GM18511 (cell line): Measurements from ENCODE around the gene PKLR.
"Not testable (repeated sequence)": the region's sequence is repeated elsewhere in the genome, so short reads cannot be mapped to it uniquely, and the experiment has no call there.

ENCODE experiments used
- ATAC-seq: cut with Tn5 transposase; IDR thresholded peaks from one replicate; pipeline ENCODE4 v1.9.1; 2021; ENCODE audit warnings: mild to moderate bottlenecking, moderate library complexity; ENCODE audit not compliant: unreplicated experiment

PKLR gene

DNA sequence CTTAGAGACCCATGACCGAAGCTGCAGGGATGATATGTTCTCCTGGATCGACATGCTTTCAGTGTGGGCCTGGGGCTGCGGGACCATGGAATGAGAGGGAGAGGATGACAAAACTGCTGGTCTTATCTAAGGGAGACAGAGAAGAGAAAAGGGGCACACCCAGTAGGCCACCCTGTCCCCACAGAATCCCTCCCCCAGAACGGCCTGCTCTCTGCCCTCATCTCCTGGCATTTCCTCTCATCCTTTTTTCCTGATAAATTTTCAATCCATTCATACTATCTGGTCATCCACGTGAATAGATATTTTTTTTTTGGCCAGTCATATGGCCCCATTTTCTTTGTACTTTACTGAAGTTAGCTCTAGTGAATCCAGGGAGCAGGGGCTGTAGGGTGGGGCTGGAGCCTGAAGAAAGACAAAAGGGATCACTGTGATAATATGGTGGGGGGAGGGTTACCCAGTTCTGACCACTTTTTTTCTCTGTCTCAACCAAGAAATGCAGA lies at the start of gene PKLR:
Gene PKLR (minus strand): TSS at position 97 of the 500 bp plus-strand sequence. CDS start 43 bp downstream, at position 54.
- no peak for ATAC-seq

DNA sequence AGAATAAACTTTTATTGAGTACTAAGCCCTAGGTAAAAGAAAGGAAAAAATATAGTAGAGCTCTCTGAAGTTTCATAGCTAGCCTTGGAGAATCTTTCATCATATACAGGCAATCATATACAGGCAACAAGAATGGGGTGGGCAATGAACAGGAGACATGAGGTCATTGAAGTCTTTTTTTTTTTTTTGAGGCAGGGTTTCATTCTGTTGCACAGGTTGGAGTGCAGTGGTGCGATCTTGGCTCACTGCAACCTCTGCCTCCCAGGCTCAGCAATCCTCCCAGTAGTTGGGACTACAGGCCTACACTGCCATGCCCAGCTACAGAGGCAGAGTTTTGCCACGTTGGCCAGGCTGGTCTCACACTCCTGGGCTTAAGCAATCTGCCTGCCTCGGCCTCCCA lies 41.6 kb upstream of the PKLR start:
- no peak for ATAC-seq

DNA sequence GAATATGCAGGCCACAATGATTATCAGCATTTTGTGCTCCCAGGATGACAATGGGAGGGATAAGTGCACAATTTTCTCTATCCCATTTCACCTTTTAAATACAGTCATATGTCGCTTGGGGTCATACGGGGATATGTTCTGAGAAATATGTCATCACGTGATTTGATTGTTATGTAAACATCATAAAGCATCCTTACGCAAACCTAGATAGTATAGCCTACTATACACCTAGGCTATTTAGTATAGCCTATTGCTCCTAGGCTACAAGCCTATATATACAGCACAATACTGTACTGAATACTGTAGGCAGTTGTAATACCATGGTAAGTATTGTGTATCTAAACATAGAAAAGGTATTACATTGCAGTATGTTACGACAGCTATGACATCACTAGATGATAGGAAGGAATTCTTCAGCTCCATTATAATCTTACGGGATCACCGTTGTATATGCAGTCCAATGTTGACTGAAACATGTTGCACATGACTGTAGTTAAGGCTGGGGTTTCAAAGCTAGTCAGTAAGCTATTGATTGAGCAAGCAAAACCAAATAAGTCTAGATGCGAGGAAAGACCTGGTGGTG lies 38.4 kb upstream of the PKLR start:
- ATAC-seq = no peak

DNA sequence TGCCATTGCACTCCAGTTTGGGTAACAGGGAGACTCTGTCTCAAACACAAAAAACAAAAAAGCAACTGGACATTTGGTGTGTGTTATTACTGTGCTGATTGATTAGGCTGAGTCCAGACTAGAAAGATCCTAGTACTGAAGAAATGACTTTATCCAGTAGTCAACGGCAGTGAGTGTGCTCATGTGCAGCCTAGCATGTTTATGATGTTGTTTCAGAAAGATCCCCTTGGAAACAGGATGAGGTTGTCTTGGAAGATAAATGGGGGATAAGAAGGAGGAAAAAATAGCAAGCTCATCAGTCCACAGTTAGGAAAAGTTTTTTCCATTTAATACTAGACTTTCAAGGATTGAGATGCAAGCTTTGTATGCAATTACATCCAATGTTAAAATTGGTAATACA lies 33.7 kb upstream of the PKLR start:
- no peak for ATAC-seq

DNA sequence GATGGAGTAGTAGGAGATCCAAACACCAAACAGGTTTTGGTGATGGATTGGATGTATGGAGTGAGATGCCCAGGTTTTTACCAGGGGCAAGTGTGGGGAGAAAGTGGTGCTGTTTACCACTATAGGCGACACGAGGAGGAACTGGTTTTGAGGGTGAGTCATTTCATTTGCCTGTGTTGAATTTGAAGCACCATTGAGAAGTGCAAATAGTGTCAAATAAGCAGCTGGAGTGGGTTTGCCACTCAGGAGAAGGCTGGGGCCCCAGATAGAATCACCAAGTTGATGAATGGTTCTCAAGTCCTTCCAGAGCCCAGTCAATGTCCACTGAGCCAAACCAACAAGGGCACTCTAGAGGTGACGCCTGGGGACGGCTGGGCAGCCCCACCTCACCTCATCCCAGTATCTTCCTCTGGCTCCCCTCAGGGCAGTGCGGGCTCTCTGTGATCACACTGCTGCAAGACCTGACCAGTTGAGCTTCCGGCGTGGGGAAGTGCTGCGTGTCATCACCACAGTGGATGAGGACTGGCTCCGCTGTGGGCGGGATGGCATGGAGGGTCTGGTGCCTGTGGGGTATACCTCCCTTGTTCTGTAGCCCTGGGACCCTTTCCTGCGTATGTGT lies 28.9 kb upstream of the PKLR start:
- no peak for ATAC-seq

DNA sequence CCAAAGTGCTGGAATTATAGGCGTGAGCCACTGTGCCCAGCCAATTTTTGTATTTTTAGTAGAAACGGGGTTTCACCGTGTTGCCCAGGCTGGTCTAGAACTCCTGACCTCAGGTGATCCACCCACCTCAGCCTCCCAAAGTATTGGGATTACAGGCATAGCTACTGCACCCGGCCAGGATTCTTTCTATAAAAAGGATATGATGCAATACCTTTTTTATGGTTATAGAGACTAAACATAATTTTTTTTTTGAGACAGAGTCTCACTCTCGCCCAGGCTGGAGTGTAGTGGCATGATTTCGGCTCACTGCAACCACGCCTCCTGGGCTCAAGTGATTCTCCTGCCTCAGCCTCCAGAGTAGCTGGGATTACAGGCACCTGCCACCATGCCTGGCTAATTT lies 27.6 kb upstream of the PKLR start:
- ATAC-seq = not testable (repeated sequence)

DNA sequence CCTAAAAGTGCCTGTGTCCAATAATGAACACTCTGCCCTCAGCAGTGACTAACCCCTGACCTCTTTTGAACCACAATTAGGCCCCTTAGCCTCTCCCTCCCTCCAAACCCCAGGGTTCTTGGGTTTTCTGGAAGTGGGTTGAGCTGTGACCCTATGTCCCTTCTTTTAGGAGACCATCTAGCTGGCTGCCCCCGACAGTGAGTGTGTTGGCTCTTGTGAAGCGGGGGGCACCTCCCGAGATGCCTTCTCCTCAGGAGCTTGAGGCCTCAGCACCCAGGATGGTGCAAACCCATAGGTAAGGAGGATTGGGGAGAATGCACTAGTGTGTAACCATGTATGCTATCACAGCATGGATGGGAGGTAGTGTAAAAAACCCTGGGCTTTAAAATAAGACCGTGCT lies 26.7 kb upstream of the PKLR start:
- no peak for ATAC-seq

DNA sequence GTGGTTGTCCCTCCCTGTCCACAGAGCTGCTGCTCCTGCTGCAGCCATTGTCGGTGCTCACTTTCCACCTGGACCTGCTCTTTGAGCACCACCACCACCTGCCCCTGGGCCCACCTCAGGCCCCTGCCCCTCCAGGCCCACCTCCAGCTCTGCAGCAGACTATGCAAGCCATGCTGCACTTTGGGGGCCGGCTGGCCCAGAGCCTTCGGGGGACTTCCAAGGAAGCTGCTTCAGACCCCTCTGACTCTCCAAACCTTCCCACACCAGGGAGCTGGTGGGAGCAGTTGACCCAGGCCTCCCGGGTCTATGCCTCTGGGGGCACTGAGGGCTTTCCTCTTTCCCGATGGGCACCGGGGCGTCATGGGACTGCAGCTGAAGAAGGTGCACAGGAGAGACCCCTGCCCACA lies 25.4 kb upstream of the PKLR start:
- no peak for ATAC-seq

DNA sequence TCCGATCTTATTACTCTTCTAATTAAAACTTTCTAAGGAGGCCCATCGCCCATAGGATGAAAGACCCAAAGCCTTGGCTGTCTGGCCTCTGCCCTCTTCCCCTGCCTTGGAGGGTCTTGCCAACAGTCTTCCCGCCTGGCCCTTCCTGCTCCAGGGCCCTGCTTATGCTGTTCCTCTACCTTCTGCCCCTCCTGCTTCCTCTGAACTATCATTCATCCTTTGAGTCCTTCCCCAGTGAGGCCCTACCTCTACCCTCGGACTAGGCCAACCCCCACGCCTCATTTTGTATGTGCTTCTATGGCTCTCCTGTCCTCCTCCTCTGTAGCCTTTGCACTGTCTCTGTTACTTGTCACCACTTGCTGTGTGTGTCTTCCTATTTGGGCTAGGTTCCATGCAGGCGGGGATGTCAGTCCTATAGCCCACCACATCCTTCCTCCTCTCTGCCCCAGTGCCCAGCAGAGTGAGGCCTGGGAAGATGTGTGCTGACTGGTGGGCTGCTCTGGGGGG lies 24.8 kb upstream of the PKLR start:
- no peak for ATAC-seq

DNA sequence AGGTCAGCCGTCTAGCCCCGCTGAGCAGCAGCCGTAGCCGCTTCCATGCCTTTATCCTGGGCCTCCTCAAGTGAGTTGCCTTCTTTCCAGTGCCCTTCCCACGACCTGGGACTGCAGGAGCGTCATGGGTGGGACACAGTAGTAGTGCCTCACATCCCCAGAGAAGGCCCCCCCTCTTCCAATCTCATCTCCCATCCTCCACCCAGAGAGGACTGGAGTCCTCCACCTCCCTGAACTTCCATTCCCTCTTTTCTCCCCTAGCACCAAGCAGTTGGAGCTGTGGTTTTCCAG lies 24.3 kb upstream of the PKLR start:
- ATAC-seq = no peak

DNA sequence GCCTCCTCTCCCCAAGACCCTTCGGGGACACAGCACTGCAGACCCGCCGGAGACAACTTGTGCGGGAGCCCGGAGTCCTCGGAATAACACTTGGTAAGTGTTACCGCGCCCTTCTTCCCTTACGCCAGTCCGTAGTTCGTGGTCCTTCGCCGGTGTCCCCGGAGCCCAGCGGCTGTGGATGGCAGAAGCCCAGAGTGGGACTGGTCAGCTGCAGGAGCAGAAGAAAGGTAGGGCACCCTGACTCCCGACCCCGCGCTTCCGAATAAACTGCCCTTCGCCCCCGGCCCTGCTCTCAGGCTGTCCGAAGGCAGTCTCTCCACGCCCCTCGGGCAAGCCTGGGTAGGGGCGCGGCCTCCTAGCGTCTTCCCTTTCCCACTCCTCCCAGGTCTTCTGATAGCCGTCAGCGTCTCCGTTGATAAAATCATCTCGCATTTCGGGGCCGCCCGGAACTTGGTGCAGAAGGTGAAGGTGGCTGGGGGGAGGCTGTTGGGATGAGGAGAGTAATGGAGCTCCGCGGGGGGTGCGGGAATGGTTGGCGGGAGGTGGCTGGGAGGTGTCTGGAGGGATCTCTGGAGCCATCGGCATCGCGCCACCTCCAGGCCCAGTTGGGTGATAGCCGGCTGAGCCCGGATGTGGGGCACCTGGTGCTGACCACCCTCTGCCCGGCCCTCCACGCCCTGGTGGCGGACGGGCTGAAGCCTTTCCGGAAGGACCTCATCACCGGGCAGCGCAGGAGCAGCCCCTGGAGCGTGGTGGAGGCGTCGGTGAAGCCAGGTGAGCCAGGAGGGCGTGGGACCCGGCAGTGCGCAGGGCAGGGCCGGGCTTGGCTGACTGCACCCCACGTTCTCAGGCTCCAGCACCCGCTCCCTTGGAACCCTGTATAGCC lies 23.7 kb upstream of the PKLR start:
- no peak for ATAC-seq

DNA sequence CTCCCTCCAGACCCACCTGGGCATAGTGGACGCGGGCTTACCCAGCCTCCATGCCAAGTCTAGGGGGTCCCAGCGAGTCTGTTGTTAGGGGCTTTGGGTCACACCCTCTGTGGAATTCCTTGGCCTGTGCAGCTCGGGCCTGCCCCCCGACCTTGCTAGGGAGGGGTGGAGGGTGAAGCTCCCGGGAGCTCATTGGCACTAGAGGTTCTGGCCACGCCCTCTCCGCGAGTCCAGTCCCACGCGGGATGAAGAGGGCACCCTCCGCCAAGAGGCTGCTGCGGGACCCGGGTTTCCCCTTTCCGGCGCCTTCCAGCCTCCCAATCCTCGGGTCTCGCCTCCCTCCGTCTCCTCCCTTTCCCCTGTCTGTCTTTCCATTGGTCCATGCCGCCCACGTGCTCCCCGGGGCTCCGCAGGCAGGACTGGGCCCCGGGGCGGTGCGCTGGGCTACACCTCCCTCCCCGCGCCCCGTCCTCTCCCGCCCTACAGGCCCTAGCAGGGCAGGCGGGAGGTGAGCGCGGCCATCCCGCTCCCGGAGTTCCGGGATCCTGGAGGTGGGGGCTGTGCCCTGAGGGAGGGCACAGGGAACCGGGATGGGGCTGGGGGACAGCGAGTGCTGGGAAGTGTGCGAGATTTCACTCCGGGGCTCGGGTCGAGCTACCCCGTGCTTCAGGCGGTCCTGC lies 22.9 kb upstream of the PKLR start:
- peak; percentile 68 for ATAC-seq

DNA sequence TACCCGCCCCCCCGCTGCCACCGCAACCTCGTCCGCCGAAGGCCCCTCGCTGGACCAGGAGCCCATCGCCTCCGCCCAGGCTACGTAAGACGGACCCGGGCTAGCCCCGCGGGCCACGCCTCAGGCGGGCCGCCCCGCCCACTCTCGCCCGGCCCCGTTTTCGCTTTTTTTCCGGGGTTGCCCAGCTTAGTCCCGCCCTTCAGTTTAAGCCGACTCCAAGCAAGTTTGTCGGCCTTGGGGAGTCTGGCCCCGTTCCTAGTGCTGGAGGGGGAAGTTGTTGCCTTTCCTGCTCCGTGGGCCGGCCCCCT lies 22.4 kb upstream of the PKLR start:
- ATAC-seq = peak; percentile 62

DNA sequence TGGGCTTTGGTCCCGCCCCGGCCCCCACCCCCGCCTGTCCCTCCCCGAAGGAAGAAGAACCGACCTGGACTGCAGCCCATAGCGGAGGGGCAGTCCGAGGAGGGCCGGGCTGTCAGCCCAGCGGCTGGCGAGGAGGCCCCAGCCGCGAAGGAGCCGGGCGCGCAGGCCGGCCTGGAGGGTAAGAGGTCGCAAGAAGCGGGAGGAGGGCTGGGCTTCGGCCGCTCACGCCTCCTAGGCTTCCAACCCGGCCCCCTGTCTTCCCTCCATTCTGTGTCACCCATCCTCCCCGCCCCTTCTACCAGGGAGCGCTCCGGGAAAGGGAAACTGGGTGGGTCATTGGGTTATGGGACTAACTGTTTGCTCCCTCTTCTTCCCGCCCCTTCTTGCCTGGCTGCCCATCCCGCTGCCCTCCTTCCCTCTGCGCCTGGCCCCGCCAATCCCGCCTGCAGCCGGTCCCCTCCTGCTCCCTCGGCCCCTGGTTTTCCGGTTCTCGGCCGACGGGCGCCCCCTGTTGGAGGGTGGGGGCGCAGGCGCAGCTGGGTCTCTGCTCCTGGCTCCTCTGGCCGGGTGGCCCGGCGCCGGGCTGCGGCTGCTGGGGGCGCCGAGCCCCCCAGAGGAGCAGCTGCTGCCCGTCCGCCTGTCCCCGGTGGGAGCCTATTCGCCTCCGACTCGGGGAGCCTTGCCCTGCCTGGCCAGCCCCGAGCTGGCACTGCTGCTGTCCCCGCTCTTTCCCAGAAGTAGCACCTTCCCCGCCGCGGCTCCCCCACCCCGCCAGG lies 21.9 kb upstream of the PKLR start:
- ATAC-seq = peak; percentile 55

DNA sequence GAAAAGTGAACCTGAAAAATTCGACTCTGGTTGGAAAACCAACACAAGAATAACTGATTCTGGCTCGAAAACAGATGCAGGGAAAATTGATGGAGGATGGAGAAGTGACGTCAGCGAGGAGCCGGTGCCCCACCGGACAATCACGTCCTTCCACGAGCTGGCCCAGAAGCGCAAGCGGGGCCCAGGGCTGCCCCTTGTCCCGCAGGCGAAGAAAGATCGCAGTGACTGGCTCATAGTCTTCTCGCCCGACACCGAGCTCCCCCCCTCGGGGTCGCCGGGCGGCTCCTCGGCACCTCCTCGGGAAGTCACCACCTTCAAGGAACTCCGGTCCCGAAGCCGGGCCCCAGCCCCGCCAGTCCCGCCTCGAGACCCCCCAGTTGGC lies 21.3 kb upstream of the PKLR start:
- ATAC-seq = no peak

DNA sequence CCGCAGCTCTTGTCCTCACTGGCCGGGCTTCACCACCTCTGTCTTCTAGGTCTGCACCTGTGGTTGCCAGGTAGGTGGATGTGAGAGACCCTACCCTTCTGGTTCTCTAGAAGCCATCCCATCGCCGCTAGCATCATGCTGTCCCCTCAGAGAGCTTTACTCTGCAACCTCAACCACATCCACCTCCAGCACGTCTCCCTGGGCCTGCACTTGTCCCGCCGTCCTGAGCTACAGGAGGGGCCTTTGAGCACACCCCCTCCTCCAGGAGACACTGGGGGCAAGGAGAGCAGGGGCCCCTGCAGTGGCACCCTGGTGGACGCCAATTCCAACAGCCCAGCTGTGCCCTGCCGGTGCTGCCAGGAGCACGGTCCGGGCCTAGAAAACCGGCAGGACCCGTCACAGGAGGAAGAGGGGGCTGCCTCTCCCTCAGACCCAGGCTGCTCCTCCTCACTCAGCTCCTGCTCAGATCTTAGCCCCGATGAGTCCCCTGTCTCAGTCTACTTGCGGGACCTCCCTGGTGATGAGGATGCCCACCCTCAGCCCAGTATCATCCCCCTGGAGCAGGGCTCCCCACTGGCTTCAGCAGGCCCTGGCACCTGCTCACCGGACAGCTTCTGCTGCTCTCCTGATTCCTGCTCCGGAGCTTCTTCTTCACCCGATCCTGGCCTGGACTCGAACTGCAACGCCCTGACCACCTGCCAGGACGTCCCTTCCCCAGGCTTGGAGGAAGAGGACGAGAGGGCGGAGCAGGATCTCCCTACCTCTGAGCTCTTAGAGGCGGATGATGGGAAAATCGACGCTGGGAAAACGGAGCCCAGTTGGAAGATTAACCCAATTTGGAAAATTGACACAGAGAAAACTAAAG lies 20.6 kb upstream of the PKLR start:
- no peak for ATAC-seq

DNA sequence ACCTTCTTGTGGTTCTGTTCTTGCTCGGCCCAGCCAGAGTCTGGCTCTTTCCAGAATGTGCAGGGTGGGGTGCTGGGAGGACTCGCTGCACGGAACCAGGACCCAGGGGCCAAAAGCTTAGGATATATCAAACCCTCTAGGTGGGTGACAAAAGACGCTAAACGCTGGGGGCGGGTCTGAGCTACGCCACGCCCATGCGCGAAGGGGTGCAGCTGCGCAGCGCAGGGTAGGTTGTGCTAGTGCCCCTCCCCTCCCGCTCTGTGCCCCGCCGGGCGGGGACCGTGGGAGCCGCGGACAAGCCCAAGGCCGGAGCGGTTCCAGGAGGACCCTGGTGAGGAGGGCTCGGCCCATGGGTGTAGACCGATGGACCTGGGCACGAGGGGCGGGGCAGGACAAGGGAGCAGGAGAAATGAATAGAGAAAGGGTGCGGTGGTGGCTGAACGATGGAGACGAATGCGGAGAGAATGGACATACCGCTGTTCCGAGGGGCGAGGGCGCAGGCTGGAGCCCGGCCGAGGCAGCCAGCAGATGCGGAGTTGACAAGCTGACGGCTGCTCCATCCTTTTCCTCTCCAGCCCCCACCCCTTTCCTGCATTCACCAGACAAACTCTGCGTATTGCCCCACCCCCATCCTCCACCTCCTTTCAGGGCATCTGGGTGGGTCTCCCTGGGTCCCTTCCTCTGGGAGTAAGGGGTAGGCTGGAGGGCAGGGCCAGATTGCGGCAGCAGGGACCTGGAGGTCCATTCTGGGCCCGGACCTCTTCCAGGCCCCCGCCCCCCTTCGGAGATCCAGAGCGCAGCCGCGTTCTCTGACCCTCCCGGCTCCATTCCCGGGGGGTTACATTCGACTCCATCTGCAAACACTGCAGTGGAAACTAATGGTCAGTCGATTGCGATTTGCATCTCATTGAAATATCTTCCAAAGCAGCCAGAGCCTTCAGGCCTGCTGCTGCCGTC lies 19.7 kb upstream of the PKLR start, which contains the start of gene RUSC1:
Gene RUSC1 (plus strand): TSS at position 234 of the 957 bp plus-strand sequence. CDS start 880 bp downstream, outside the sequence.
- ATAC-seq = no peak

DNA sequence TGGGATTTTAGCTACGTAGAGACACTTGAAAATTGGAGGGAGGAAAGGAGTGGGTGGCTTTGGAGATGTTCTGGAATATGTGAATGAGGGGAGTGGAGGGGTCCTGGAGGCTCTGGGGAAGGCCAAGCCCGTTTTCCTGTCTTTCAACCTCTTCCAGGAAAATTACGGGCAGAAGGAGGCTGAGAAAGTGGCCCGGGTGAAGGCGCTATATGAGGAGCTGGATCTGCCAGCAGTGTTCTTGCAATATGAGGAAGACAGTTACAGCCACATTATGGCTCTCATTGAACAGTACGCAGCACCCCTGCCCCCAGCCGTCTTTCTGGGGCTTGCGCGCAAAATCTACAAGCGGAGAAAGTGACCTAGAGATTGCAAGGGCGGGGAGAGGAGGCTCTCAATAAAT lies 19.0 kb upstream of the PKLR start:
- ATAC-seq = no peak

DNA sequence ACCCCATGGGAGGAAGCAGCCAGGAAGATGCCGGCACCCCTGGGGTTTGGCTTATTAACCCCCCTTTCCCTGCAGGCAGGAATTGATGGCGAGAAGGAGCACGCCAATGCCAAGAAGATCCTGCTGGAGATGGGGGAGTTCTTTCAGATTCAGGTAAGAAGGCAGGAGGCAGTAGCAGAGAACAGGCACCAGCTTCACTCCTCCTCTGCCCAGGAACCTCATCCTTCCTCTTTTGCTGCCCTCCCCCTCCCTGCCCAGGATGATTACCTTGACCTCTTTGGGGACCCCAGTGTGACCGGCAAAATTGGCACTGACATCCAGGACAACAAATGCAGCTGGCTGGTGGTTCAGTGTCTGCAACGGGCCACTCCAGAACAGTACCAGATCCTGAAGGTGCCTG lies 18.3 kb upstream of the PKLR start:
- ATAC-seq = no peak
